NCI-H345 (cell line): ENCODE results near the gene NUCB1.
A peak's percentile ranks its signal among the peaks of the same experiment; 100 is the strongest.
"Not testable (repeated sequence)": the region's sequence is repeated elsewhere in the genome, so short reads cannot be mapped to it uniquely, and the experiment has no call there.

Experiments used
- DNase-seq: peaks from one replicate; lab custom pipeline; 2025; lab: John Stamatoyannopoulos, UW

NUCB1 gene

GRCh38 chr19:48899781-48900476, at the start of gene NUCB1:
Gene NUCB1 (plus strand): TSS chr19:48900312. CDS start chr19:48900797, 485 bp downstream.
- peak; percentile 96 for DNase-seq

- no peak for DNase-seq
These were observed 47.8 kb upstream of the NUCB1 start for GRCh38 chr19:48852292-48852691.

GRCh38 chr19:48853483-48853882, 46.6 kb upstream of the NUCB1 start:
- no peak for DNase-seq

- DNase-seq: no peak
These were observed 46.0 kb upstream of the NUCB1 start for GRCh38 chr19:48854103-48854502.

GRCh38 chr19:48856921-48857320, 43.2 kb upstream of the NUCB1 start:
- DNase-seq: no peak

GRCh38 chr19:48858984-48859710, 41.0 kb upstream of the NUCB1 start:
- no peak for DNase-seq

- DNase-seq: no peak
These were observed 40.2 kb upstream of the NUCB1 start for GRCh38 chr19:48859711-48860572.

- no peak for DNase-seq
These were observed 38.8 kb upstream of the NUCB1 start for GRCh38 chr19:48861313-48861712.

GRCh38 chr19:48862827-48863226, 37.3 kb upstream of the NUCB1 start:
- no peak for DNase-seq

GRCh38 chr19:48866692-48867091, 33.4 kb upstream of the NUCB1 start:
- DNase-seq: no peak

- no peak for DNase-seq
These were observed 32.9 kb upstream of the NUCB1 start for GRCh38 chr19:48867123-48867745.

- no peak for DNase-seq
These were observed 32.4 kb upstream of the NUCB1 start for GRCh38 chr19:48867746-48868113.

GRCh38 chr19:48868114-48868886, 31.8 kb upstream of the NUCB1 start, which contains the start of gene PLEKHA4:
Gene PLEKHA4 (minus strand): TSS chr19:48868617. CDS start chr19:48867620, 997 bp downstream.
- no peak for DNase-seq

- no peak for DNase-seq
These were observed 30.1 kb upstream of the NUCB1 start for GRCh38 chr19:48870048-48870447.

- DNase-seq: not testable (repeated sequence)
These were observed 28.5 kb upstream of the NUCB1 start for GRCh38 chr19:48871471-48872181.

GRCh38 chr19:48872182-48872883, 27.8 kb upstream of the NUCB1 start, which contains the start of gene PPP1R15A:
Gene PPP1R15A (plus strand): TSS chr19:48872421. CDS start chr19:48873234, 813 bp downstream.
- DNase-seq: peak; percentile 94

- peak; percentile 67 for DNase-seq
These were observed 27.1 kb upstream of the NUCB1 start for GRCh38 chr19:48872884-48873475.

- no peak for DNase-seq
These were observed 26.4 kb upstream of the NUCB1 start for GRCh38 chr19:48873476-48874302.
